Tibial artery (tissue), 4 donors: Measurements from ENCODE around the gene YTHDF1.
A peak's percentile ranks its signal among the peaks of the same experiment; 100 is the strongest.

Source experiments
- DNase-seq, 2 donors: peaks; one replicate each; pipeline ENCODE4 v3.0.0-alpha.2; 2019
- H3K27ac ChIP-seq, 2 donors: fragments of 200-600 bp; sonication (generic) in 1 of 2; 1 replicate in 1 of 2; 2 replicates in 1 of 2; pipeline ENCODE4 v1.5.1; 2018 to 2019; ENCODE audit warnings: mild to moderate bottlenecking in 1 of 2
- H3K27me3 ChIP-seq, 2 donors: fragments of 200-600 bp; sonication (generic) in 1 of 2; one replicate each; pipeline versions ENCODE4 v1.5.1 to v1.6.0; 2016 to 2019
- H3K36me3 ChIP-seq, 3 donors: fragments of 200-600 bp; sonication (generic) in 2 of 3; one replicate each; pipeline ENCODE4 v1.5.1; 2016 to 2019; ENCODE audit warnings: mild to moderate bottlenecking in 2 of 3
- H3K4me1 ChIP-seq, 4 donors: fragments of 200-600 bp; sonication (generic) in 2 of 4; 1 replicate in 3 of 4; 2 replicates in 1 of 4; pipeline ENCODE4 v1.5.1; 2016 to 2019
- H3K4me3 ChIP-seq, 2 donors: fragments of 200-600 bp; sonication (generic) in 1 of 2; 1 replicate in 1 of 2; 2 replicates in 1 of 2; pipeline ENCODE4 v1.5.1; 2018 to 2019; ENCODE audit warnings: mild to moderate bottlenecking in 2 of 2
- H3K9me3 ChIP-seq, 3 donors: fragments of 200-600 bp; sonication (generic) in 1 of 3; one replicate each; pipeline ENCODE4 v1.5.1; 2016 to 2019
- CTCF ChIP-seq, 2 experiments: fragments of 200-600 bp in 1 of 2; fragments of 450-650 bp in 1 of 2; IDR thresholded peaks; one replicate each; pipeline ENCODE4 v1.5.1; 2017 to 2019; ENCODE audit warnings: antibody characterized with exemption in 2 of 2, mild to moderate bottlenecking in 1 of 2, moderate library complexity in 1 of 2
- intact Hi-C: fragments of 100-400 bp; cut with DNase I; formaldehyde crosslinking; loops from one replicate; pipeline ENCODE4 v1.15.0; 2023; ENCODE audit warnings: low total_unique reads

The YTHDF1 gene

GRCh38 chr20:63230800-63231268 lies 14.9 kb upstream of the YTHDF1 start:
- H3K4me3 ChIP-seq = no peak overlapping the region
- no peaks in the 10 kb centered on the region for H3K36me3 ChIP-seq
- DNase-seq = peak in 1 of 2 donors; percentile 47
- peaks cover 0 to 89% of the 10 kb centered on the region in 2 donors for H3K27me3 ChIP-seq
- H3K9me3 ChIP-seq = no peaks in the 10 kb centered on the region
- H3K4me1 ChIP-seq = peaks cover 0 to 6% (median 1%) of the 10 kb centered on the region in 4 donors
- intact Hi-C loops = no loop called here
- peak; percentile 35 to 42 for TF ChIP-seq CTCF (IDR thresholded peaks at IDR 0.05)
- no peak overlapping the region for H3K27ac ChIP-seq

DNA sequence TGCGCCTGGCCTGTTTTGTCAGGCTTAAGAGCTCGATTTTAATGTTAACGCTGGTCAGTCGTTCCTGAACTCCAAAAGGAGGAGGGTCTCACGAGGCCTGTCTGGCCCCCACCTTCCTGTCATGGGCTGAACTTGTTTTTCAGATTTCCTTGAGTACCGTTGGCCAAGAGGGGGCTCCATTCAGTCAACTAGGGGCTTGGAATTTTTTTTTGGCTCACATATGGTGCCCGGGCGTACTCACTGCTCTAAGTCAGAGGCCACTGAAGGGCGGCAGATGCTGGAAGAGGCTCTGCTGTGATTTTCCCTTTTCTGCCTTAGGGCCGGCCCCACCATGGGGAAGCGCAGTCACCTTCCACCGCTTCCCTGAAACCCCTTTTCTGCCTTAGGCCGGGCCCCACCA lies 12.9 kb upstream of the YTHDF1 start:
- Histone ChIP-seq H3K36me3 (no peaks in the 10 kb centered on the region), H3K4me1 (peaks cover 0 to 12% (median 1%) of the 10 kb centered on the region in 4 donors), H3K9me3 (no peaks in the 10 kb centered on the region), H3K27me3 (peaks cover 0 to 68% of the 10 kb centered on the region in 2 donors), H3K4me3 (no peak overlapping the region), H3K27ac (no peak overlapping the region)
- TF ChIP-seq CTCF (IDR thresholded peaks at IDR 0.05) = no peak
- intact Hi-C loops = no loop called here
- DNase-seq = no peak

DNA sequence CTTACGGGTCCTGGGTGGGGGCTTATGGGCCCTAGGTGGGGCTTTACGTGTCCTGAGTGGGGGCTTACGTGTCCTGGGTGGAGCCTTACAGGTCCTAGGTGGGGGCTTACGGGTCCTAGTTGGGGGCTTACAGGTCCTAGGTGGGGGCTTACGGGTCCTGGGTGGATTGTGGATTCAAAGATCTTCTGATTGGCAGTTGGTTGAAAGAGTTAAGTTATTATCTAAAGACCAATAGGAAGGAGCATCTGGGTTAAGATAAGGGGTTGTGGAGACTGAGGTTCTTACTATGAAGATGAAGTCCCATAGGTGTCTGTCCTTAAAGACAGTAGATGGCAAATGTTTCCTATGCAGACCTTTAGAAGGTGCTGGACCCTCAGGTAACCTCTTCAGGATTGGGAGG lies 11.3 kb upstream of the YTHDF1 start:
- Histone ChIP-seq H3K36me3 (no peaks in the 10 kb centered on the region), H3K27ac (no peak overlapping the region), H3K9me3 (no peaks in the 10 kb centered on the region), H3K27me3 (peaks cover 0 to 63% of the 10 kb centered on the region in 2 donors), H3K4me1 (peaks cover 0 to 12% (median 1%) of the 10 kb centered on the region in 4 donors), H3K4me3 (no peak overlapping the region)
- no peak for TF ChIP-seq CTCF (IDR thresholded peaks at IDR 0.05)
- intact Hi-C loops = no loop called here
- no peak for DNase-seq

GRCh38 chr20:63226042-63226943 lies 10.4 kb upstream of the YTHDF1 start:
- Histone ChIP-seq H3K36me3 (no peaks in the 10 kb centered on the region), H3K27ac (no peak overlapping the region), H3K4me3 (no peak overlapping the region), H3K4me1 (peaks cover 0 to 12% (median 1%) of the 10 kb centered on the region in 4 donors), H3K27me3 (peaks cover 0 to 65% of the 10 kb centered on the region in 2 donors), H3K9me3 (no peaks in the 10 kb centered on the region)
- no peak for DNase-seq
- no peak for TF ChIP-seq CTCF (IDR thresholded peaks at IDR 0.05)
- intact Hi-C loops = no loop called here

DNA sequence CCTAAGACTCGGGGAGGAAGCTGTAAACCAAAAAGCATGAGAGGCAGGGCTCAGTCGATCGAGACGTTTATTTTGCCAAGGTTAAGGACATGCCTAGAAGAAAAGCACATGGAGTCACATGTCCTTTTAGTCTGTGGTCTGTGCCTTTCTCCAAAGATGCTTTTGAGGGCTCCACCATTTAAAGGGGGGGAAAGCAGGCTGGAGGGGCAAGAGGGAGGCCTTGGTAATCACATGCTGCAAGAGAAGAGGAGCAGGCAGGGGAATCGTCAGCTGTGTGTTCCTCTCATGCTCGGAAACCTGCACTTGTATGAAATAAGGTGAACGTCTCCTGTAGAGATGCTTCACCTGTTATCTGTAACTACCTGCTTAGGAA lies 9.1 kb upstream of the YTHDF1 start:
- no peak for TF ChIP-seq CTCF (IDR thresholded peaks at IDR 0.05)

More for the DNA sequence above, 9.1 kb upstream of the YTHDF1 start:
- Histone ChIP-seq H3K36me3 (no peaks in the 10 kb centered on the region), H3K4me3 (no peak overlapping the region), H3K4me1 (peaks cover 0 to 6% (median 0%) of the 10 kb centered on the region in 4 donors), H3K9me3 (no peaks in the 10 kb centered on the region), H3K27ac (no peak overlapping the region), H3K27me3 (peaks cover 0 to 67% of the 10 kb centered on the region in 2 donors)
- intact Hi-C loops = no loop called here
- no peak for DNase-seq
